DOHH2 (cell line): ENCODE results near the gene PRELID2.
"Not testable (repeated sequence)": the region's sequence is repeated elsewhere in the genome, so short reads cannot be mapped to it uniquely, and the experiment has no call there.

Experiments used
- H3F3A ChIP-seq: fragments of 200-600 bp; sonication (generic), shearing (Covaris generic); 2 replicates; pipeline ENCODE4 v1.6.0; 2016; ENCODE audit warnings: antibody characterized with exemption, mild to moderate bottlenecking; ENCODE audit not compliant: control insufficient read depth, insufficient read depth
- H3K27ac ChIP-seq: fragments of 200-600 bp; sonication (generic); 2 replicates; pipeline ENCODE4 v1.5.1; 2014; ENCODE audit warnings: low read depth, mild to moderate bottlenecking, low read length, moderate library complexity
- H3K27me3 ChIP-seq: fragments of 200-600 bp; sonication (generic); 2 replicates; pipeline ENCODE4 v1.6.1; 2014; ENCODE audit warnings: mild to moderate bottlenecking, low read length, mixed read lengths; ENCODE audit not compliant: control insufficient read depth
- H3K36me3 ChIP-seq: fragments of 200-600 bp; sonication (generic); 2 replicates; pipeline ENCODE4 v1.6.1; 2014; ENCODE audit warnings: mild to moderate bottlenecking, low read length, moderate library complexity, mixed read lengths; ENCODE audit not compliant: control insufficient read depth
- H3K4me1 ChIP-seq: fragments of 200-600 bp; sonication (generic); 2 replicates; pipeline ENCODE4 v1.6.1; 2014; ENCODE audit warnings: mild to moderate bottlenecking, low read length, mixed read lengths; ENCODE audit not compliant: control insufficient read depth
- H3K4me2 ChIP-seq: fragments of 200-600 bp; sonication (generic); 2 replicates; pipeline ENCODE4 v1.6.0; 2014; ENCODE audit warnings: mild to moderate bottlenecking, low read length, moderate library complexity
- H3K4me3 ChIP-seq: fragments of 200-600 bp; sonication (generic); 2 replicates; pipeline ENCODE4 v1.5.1; 2014; ENCODE audit warnings: mild to moderate bottlenecking, low read length, mixed read lengths
- H3K79me2 ChIP-seq: fragments of 200-600 bp; sonication (generic); 2 replicates; pipeline ENCODE4 v1.6.1; 2014; ENCODE audit warnings: mild to moderate bottlenecking, low read length, mixed read lengths; ENCODE audit not compliant: control insufficient read depth
- H3K9me2 ChIP-seq: fragments of 200-600 bp; sonication (generic); replicated peaks from 2 replicates; pipeline ENCODE4 v1.6.1; 2014; ENCODE audit warnings: mild to moderate bottlenecking, low read length, mixed read lengths; ENCODE audit not compliant: control insufficient read depth
- H3K9me3 ChIP-seq: fragments of 200-600 bp; sonication (generic); 2 replicates; pipeline ENCODE4 v1.6.1; 2014; ENCODE audit warnings: antibody characterized with exemption, low read length, mixed read lengths; ENCODE audit not compliant: control insufficient read depth, insufficient read depth
- H4K20me1 ChIP-seq: fragments of 200-600 bp; sonication (generic); 2 replicates; pipeline ENCODE4 v1.6.0; 2014; ENCODE audit warnings: low read depth, mild to moderate bottlenecking, antibody characterized with exemption, low read length, moderate library complexity; ENCODE audit not compliant: control insufficient read depth, insufficient read depth
- CTCF ChIP-seq: fragments of 200-600 bp; sonication (generic); IDR thresholded peaks from one replicate; pipeline ENCODE4 v1.5.1; 2014; ENCODE audit warnings: antibody characterized with exemption, mild to moderate bottlenecking, low read depth, low read length; ENCODE audit not compliant: poor library complexity, severe bottlenecking
- EZH2phosphoT487 ChIP-seq: fragments of 200-600 bp; sonication (generic); IDR thresholded peaks from 2 replicates; pipeline ENCODE4 v1.6.1; 2017; ENCODE audit warnings: borderline replicate concordance, mild to moderate bottlenecking, antibody characterized with exemption, low read length, moderate library complexity, mixed read lengths

The PRELID2 gene

GRCh38 chr5:145872486-145872885, 37.3 kb upstream of the PRELID2 start:
- Histone ChIP-seq H3F3A (no peaks in the 10 kb centered on the region), H3K4me2 (no peak overlapping the region), H4K20me1 (no peaks in the 10 kb centered on the region), H3K36me3 (no peaks in the 10 kb centered on the region), H3K9me2 (no peaks in the 10 kb centered on the region), H3K79me2 (no peaks in the 10 kb centered on the region), H3K27me3 (no peaks in the 10 kb centered on the region), H3K9me3 (no peaks in the 10 kb centered on the region), H3K27ac (no peak overlapping the region), H3K4me1 (no peaks in the 10 kb centered on the region), H3K4me3 (no peak overlapping the region)
- TF ChIP-seq CTCF (no peak), EZH2phosphoT487 (no peak)

- no peak overlapping the region for H3K27ac ChIP-seq
- no peaks in the 10 kb centered on the region for H3K9me2 ChIP-seq
- TF ChIP-seq CTCF (no peak), EZH2phosphoT487 (no peak)
- H3K27me3 ChIP-seq: no peaks in the 10 kb centered on the region
- H3K79me2 ChIP-seq: no peaks in the 10 kb centered on the region
- no peaks in the 10 kb centered on the region for H3K9me3 ChIP-seq
- H3K4me3 ChIP-seq: no peak overlapping the region
- H3K4me1 ChIP-seq: no peaks in the 10 kb centered on the region
- H3K36me3 ChIP-seq: no peaks in the 10 kb centered on the region
- H3F3A ChIP-seq: no peaks in the 10 kb centered on the region
- no peaks in the 10 kb centered on the region for H4K20me1 ChIP-seq
- no peak overlapping the region for H3K4me2 ChIP-seq
Measured at GRCh38 chr5:145869753-145870152, 34.6 kb upstream of the PRELID2 start.

- no peaks in the 10 kb centered on the region for H3K79me2 ChIP-seq
- no peaks in the 10 kb centered on the region for H3F3A ChIP-seq
- H3K9me3 ChIP-seq: no peaks in the 10 kb centered on the region
- no peaks in the 10 kb centered on the region for H3K36me3 ChIP-seq
- no peaks in the 10 kb centered on the region for H3K4me1 ChIP-seq
- H3K4me2 ChIP-seq: no peak overlapping the region
- no peaks in the 10 kb centered on the region for H3K27me3 ChIP-seq
- H3K4me3 ChIP-seq: no peak overlapping the region
- no peak for TF ChIP-seq CTCF
- TF ChIP-seq EZH2phosphoT487: no peak
- H3K9me2 ChIP-seq: no peaks in the 10 kb centered on the region
- no peaks in the 10 kb centered on the region for H4K20me1 ChIP-seq
- no peak overlapping the region for H3K27ac ChIP-seq
Measured at GRCh38 chr5:145867806-145868205, 32.7 kb upstream of the PRELID2 start.

- H3K9me2 ChIP-seq, H3K4me2 ChIP-seq, H3K36me3 ChIP-seq, H4K20me1 ChIP-seq, H3K4me1 ChIP-seq, H3K4me3 ChIP-seq, H3K9me3 ChIP-seq, H3F3A ChIP-seq, H3K27ac ChIP-seq, H3K79me2 ChIP-seq, H3K27me3 ChIP-seq: not testable (repeated sequence)
Measured at GRCh38 chr5:145864432-145864831, 29.3 kb upstream of the PRELID2 start.
